Aorta (tissue), 5 donors: ENCODE measurements around the gene NR3C2. TPM values are rescaled to one million over a fixed set of nuclear protein-coding genes. Genes with fewer than 3 reads are reported as not detected.
"Not testable (repeated sequence)": the region's sequence is repeated elsewhere in the genome, so short reads cannot be mapped to it uniquely, and the experiment has no call there.

Experiments used
- ATAC-seq: fragments of 200-7000 bp; cut with Tn5 transposase; one replicate; pipeline ENCODE4 v1.9.1; 2022; ENCODE audit warnings: moderate library complexity; ENCODE audit not compliant: low FRiP score
- DNase-seq, 2 donors: peaks; one replicate each; pipeline ENCODE4 v3.0.0-alpha.2; 2020
- H3K27ac ChIP-seq, 2 donors: one replicate each; pipeline ENCODE4 v1.5.1; 2013; ENCODE audit warnings: low read length in 2 of 2, mild to moderate bottlenecking in 2 of 2, moderate library complexity in 2 of 2, control low read depth in 1 of 2, inconsistent platforms in 1 of 2, low read depth in 1 of 2
- H3K27me3 ChIP-seq, 2 donors: one replicate each; pipeline ENCODE4 v1.6.1; 2013; ENCODE audit warnings: control low read depth in 1 of 2, low read length in 1 of 2, mild to moderate bottlenecking in 1 of 2, moderate library complexity in 1 of 2; ENCODE audit not compliant: insufficient read depth in 2 of 2, control insufficient read depth in 1 of 2
- H3K36me3 ChIP-seq, 2 donors: one replicate each; pipeline ENCODE4 v1.6.1; 2013; ENCODE audit warnings: control low read depth in 1 of 2, low read length in 1 of 2, mild to moderate bottlenecking in 1 of 2; ENCODE audit not compliant: insufficient read depth in 2 of 2, control insufficient read depth in 1 of 2
- H3K4me1 ChIP-seq, 2 donors: one replicate each; pipeline ENCODE4 v1.6.1; 2013; ENCODE audit warnings: low read length in 2 of 2, control low read depth in 1 of 2, mild to moderate bottlenecking in 1 of 2, moderate library complexity in 1 of 2; ENCODE audit not compliant: insufficient read depth in 2 of 2, control insufficient read depth in 1 of 2
- H3K4me3 ChIP-seq, 2 donors: one replicate each; pipeline ENCODE4 v1.5.1; 2013; ENCODE audit warnings: low read length in 2 of 2, control low read depth in 1 of 2, mild to moderate bottlenecking in 1 of 2
- H3K9me3 ChIP-seq: one replicate; pipeline ENCODE4 v1.6.1; 2013; ENCODE audit warnings: mild to moderate bottlenecking, low read length; ENCODE audit not compliant: control insufficient read depth
- WGBS, 2 donors: extraction: QIAGEN DNeasy Blood & Tissue Kit; methylation state at CpG; one replicate each; pipeline ENCODE4 v1.1.7; 2013; 5-methylcytosine and 5-hydroxymethylcytosine counted together
- intact Hi-C, 2 donors: fragments of 100-400 bp; cut with DNase I; formaldehyde crosslinking; loops; one replicate each; pipeline versions ENCODE4 v1.14.2 to v1.15.0; 2022
- polyA plus RNA-seq, 2 donors: library from polyadenylated mRNA; stranded (reverse); fragments of 200-250 nt; gene quantifications; one replicate each; pipeline ENCODE4 v1.2.3, GENCODE V29; 2013
- total RNA-seq, 2 donors: library from RNA; stranded (reverse); fragmentation: NEBNext Ultra II Directional; extraction: Animal tissue kit (Norgen Biotek cat#: 25700); gene quantifications; one replicate each; pipeline ENCODE4 v1.2.1, GENCODE V29; 2021
- donor health status: healthy with polysubstance abuse.
- donor health status: Bipolar disorder and iron deficiency.
- donor health status: DM: no; HTN: no; CAD: no.
- donor health status: DM: no; HTN: no; CAD: no.
- donor health status: DM: yes; HTN: yes; CAD: no.

Gene NR3C2
- total and polyA plus RNA-seq, 4 donors, result 3.4 to 22.9 (median 6.9) TPM

DNA sequence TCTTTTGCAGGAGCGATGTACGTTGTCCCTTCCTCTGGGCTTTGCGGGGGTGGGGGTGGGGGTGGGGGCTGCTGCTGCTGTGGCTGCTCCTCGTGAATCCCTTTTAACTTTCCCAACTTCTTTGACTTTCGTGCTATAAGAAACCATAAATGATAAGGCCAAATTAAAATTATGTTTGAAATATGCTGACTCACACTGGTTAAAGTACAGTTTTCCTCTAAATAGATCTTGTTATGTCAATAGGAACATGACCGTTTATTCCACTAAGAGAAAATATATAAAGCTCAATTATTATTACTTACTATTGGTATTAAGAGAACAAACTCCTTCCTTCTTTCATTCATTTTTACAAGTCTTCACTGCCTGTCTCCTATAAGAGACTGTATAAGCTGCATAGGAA is 287.4 kb downstream of the NR3C2 start:
- 79 to 84% methylated on average over 6 of the region's 6 CpGs for WGBS, 2 donors
- DNase-seq, result no peak
- intact Hi-C loops, result no loop called here

DNA sequence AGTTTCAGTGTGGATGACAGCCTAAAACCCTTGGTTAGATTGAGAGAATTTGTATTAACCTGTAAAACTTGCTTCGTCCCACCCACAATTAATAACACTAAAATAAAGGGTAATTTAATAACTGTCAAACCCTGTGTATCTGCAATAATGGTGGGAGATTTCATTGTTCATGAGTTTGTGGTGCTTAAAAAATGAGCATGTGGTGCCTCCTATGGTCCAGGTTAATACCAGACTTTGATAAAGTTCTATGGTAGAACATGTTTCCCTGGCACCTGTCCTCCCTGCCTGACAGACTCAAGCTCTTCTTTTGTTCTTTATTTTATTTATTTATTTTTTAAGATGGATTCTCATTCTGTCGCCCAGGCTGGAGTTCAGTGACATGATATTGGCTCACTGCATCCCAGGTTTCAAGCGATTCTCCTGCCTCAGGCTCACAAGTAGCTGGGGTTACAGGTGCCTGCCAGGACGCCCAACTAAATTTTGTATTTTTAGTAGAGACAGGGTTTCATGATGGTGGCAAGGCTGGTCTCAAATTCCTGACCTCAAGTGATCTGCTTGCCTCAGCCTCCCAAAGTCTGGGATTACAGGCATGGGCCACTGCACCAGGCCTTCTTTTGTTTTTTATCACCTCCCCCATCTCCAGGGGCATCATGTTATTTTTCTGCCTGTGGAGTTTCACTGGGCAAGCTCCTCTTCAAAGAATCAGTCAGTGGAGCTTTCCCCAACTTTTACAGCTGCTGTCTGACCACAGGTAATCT is 289.2 kb downstream of the NR3C2 start:
- no peak for ATAC-seq
- no peak overlapping the region for H3K4me3 ChIP-seq
- 96 to 97% methylated on average over 4 of the region's 4 CpGs for WGBS, 2 donors

More for the DNA sequence above, 287.4 kb downstream of the NR3C2 start:
- Histone ChIP-seq H3K36me3 (peaks cover 1 to 4% of the 10 kb centered on the region in 2 donors), H3K4me1 (no peaks in the 10 kb centered on the region), H3K9me3 (no peaks in the 10 kb centered on the region), H3K27me3 (no peaks in the 10 kb centered on the region), H3K4me3 (no peak overlapping the region), H3K27ac (no peak overlapping the region)
- no peak for ATAC-seq

DNA sequence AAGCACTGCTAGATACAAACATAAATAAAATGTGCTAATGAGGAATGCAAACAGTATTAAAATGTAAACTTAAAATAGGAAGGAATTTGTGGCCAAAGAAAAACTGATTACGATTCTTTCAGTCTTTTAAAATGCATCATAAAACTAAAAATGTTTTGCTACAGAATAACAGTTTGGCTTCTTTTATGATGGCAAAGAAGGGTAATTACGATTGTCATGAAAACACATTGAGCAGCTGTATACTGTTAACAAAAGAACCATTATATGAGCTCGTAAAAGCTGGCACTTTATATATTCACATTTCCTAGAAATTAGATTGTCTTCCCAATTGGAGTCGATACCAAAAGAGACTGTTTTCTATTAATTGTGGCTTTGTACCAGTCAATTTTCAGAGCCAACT is 290.4 kb downstream of the NR3C2 start:
- Histone ChIP-seq H3K4me3 (no peak overlapping the region), H3K27me3 (no peaks in the 10 kb centered on the region), H3K9me3 (no peaks in the 10 kb centered on the region), H3K4me1 (no peaks in the 10 kb centered on the region), H3K27ac (no peak overlapping the region), H3K36me3 (peaks cover 1 to 4% of the 10 kb centered on the region in 2 donors)
- DNase-seq, result no peak
- intact Hi-C loops, result no loop called here
- 84 to 85% methylated on average over 4 of the region's 4 CpGs for WGBS, 2 donors
- ATAC-seq, result no peak

More for the DNA sequence above, 289.2 kb downstream of the NR3C2 start:
- peaks cover 1 to 4% of the 10 kb centered on the region in 2 donors for H3K36me3 ChIP-seq
- no peaks in the 10 kb centered on the region for H3K4me1 ChIP-seq
- DNase-seq, result no peak
- intact Hi-C loops, result no loop called here
- H3K9me3 ChIP-seq, result no peaks in the 10 kb centered on the region
- no peaks in the 10 kb centered on the region for H3K27me3 ChIP-seq
- H3K27ac ChIP-seq, result no peak overlapping the region

- intact Hi-C loops, result no loop called here
- H3K36me3 ChIP-seq, result no peaks in the 10 kb centered on the region
- 85 to 88% methylated on average over 6 of the region's 6 CpGs for WGBS, 2 donors
- H3K4me3 ChIP-seq, result no peak overlapping the region
- no peak for ATAC-seq
- H3K9me3 ChIP-seq, result no peaks in the 10 kb centered on the region
- H3K27ac ChIP-seq, result no peak overlapping the region
- no peak for DNase-seq
- H3K27me3 ChIP-seq, result no peaks in the 10 kb centered on the region
- no peaks in the 10 kb centered on the region for H3K4me1 ChIP-seq
Observed at GRCh38 chr4:148145475-148145874, 296.7 kb downstream of the NR3C2 start.

DNA sequence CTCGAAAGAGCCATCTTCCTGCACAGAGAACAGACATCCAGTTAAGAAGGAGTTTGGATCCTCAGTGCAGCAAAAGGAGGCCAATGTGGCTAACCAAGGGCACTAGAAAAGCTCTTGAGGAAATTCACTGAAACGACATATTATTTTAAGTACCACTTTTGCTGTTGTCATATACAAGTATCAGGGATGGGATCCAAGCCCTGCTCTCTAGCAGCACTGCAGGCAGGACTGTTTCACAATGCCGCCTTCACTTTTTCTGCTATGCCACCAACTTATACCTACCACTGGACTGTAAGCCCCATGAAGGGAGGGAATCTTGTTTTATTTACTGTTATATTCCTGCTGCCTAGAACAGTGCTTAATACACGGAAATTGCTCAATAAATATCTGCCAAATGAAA is 299.0 kb downstream of the NR3C2 start:
- no peaks in the 10 kb centered on the region for H3K27me3 ChIP-seq
- DNase-seq (no peak), ATAC-seq (no peak)
- WGBS, 2 donors, result 76 to 81% methylated on average over 4 of the region's 4 CpGs
- no peak overlapping the region for H3K4me3 ChIP-seq
- intact Hi-C loops, result no loop called here
- H3K27ac ChIP-seq, result no peak overlapping the region
- H3K36me3 ChIP-seq, result peaks cover 0 to 1% of the 10 kb centered on the region in 2 donors
- no peaks in the 10 kb centered on the region for H3K9me3 ChIP-seq
- no peaks in the 10 kb centered on the region for H3K4me1 ChIP-seq

GRCh38 chr4:148141501-148141900 is 300.7 kb downstream of the NR3C2 start:
- Histone ChIP-seq H3K4me1 (no peaks in the 10 kb centered on the region), H3K27me3 (no peaks in the 10 kb centered on the region), H3K36me3 (peaks cover 0 to 1% of the 10 kb centered on the region in 2 donors), H3K9me3 (no peaks in the 10 kb centered on the region), H3K4me3 (no peak overlapping the region), H3K27ac (no peak overlapping the region)
- no peak for DNase-seq
- ATAC-seq, result no peak
- 72 to 73% methylated on average over 3 of the region's 3 CpGs for WGBS, 2 donors
- intact Hi-C loops, result no loop called here

GRCh38 chr4:148126825-148127224 is 315.4 kb downstream of the NR3C2 start:
- WGBS, 2 donors, result 78 to 91% methylated on average over 1 of the region's 1 CpG
- ATAC-seq, result no peak
- Histone ChIP-seq H3K27ac (no peak overlapping the region), H3K27me3 (no peaks in the 10 kb centered on the region), H3K36me3 (no peaks in the 10 kb centered on the region), H3K4me1 (no peaks in the 10 kb centered on the region), H3K4me3 (no peak overlapping the region), H3K9me3 (peaks cover 2% of the 10 kb centered on the region)
- intact Hi-C loops, result no loop called here
- no peak for DNase-seq

- no peaks in the 10 kb centered on the region for H3K4me1 ChIP-seq
- whole genome bisulfite sequencing, 2 donors, result 95 to 100% methylated on average over 1 of the region's 1 CpG
- H3K4me3 ChIP-seq, result no peak overlapping the region
- no peaks in the 10 kb centered on the region for H3K27me3 ChIP-seq
- DNase-seq (no peak), ATAC-seq (no peak)
- intact Hi-C loops, result no loop called here
- peaks cover 0 to 5% of the 10 kb centered on the region in 2 donors for H3K36me3 ChIP-seq
- H3K9me3 ChIP-seq, result peaks cover 2% of the 10 kb centered on the region
- H3K27ac ChIP-seq, result no peak overlapping the region
Observed at GRCh38 chr4:148124512-148124911, 317.7 kb downstream of the NR3C2 start.

DNA sequence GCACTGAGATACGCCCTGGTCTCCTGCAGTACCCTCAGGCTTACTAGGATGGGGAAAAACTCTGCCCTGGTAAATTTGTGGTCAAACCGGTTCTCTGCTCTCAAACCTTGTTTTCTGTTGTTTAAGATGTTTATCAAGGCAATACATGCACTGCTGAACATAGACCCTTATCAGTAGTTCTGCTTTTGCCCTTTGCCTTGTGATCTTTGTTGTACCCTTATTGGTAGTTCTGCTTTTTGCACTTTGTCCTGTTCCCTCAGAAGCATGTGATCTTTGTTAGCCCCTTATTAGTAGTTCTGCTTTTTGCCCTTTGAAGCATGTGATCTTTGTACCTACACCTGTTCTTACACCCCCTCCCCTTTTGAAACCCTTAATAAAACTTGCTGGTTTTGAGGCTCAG is 319.1 kb downstream of the NR3C2 start:
- H3K36me3 ChIP-seq, H3K9me3 ChIP-seq, H3K4me1 ChIP-seq, H3K27me3 ChIP-seq, intact Hi-C loops, ATAC-seq, H3K4me3 ChIP-seq, DNase-seq, H3K27ac ChIP-seq: not testable (repeated sequence)
- WGBS, 2 donors, result 94% methylated on average over 2 of the region's 2 CpGs
